GM19023 (cell line): ENCODE results near the gene CTDSPL.

ENCODE experiments used
- ATAC-seq: cut with Tn5 transposase; IDR thresholded peaks from one replicate; pipeline ENCODE4 v1.9.1; 2021; ENCODE audit warnings: mild to moderate bottlenecking, moderate library complexity; ENCODE audit not compliant: unreplicated experiment

Gene CTDSPL

GRCh38 chr3:37941608-37942508 lies 80.2 kb downstream of the CTDSPL start:
- ATAC-seq: no peak

- ATAC-seq: no peak
These were observed 81.0 kb downstream of the CTDSPL start for GRCh38 chr3:37942646-37943045.

- no peak for ATAC-seq
These were observed 81.4 kb downstream of the CTDSPL start for GRCh38 chr3:37943126-37943525.

GRCh38 chr3:37943631-37944314 lies 82.1 kb downstream of the CTDSPL start:
- ATAC-seq: no peak

- ATAC-seq: no peak
These were observed 82.7 kb downstream of the CTDSPL start for GRCh38 chr3:37944391-37944842.

GRCh38 chr3:37945156-37945806 lies 83.6 kb downstream of the CTDSPL start:
- ATAC-seq: no peak

- ATAC-seq: no peak
These were observed 84.3 kb downstream of the CTDSPL start for GRCh38 chr3:37945807-37946530.

GRCh38 chr3:37946531-37946889 lies 84.8 kb downstream of the CTDSPL start:
- no peak for ATAC-seq

GRCh38 chr3:37949866-37950265 lies 88.2 kb downstream of the CTDSPL start:
- ATAC-seq: no peak

GRCh38 chr3:37952564-37952963 lies 90.9 kb downstream of the CTDSPL start:
- no peak for ATAC-seq

- ATAC-seq: no peak
These were observed 91.5 kb downstream of the CTDSPL start for GRCh38 chr3:37953226-37953625.

GRCh38 chr3:37953707-37954394 lies 92.2 kb downstream of the CTDSPL start:
- ATAC-seq: no peak

- no peak for ATAC-seq
These were observed 93.2 kb downstream of the CTDSPL start for GRCh38 chr3:37954881-37955280.

GRCh38 chr3:37955918-37956707 lies 94.4 kb downstream of the CTDSPL start:
- ATAC-seq: no peak

- no peak for ATAC-seq
These were observed 95.3 kb downstream of the CTDSPL start for GRCh38 chr3:37956723-37957538.

GRCh38 chr3:37957539-37957936 lies 95.9 kb downstream of the CTDSPL start:
- no peak for ATAC-seq

GRCh38 chr3:37961622-37962431 lies 100.1 kb downstream of the CTDSPL start:
- no peak for ATAC-seq

GRCh38 chr3:37963016-37963415 lies 101.3 kb downstream of the CTDSPL start:
- no peak for ATAC-seq
